Spleen (tissue), 11 donors: ENCODE results near the gene PCP2. TPM values are rescaled to one million over a fixed set of nuclear protein-coding genes. Genes with fewer than 3 reads are reported as not detected.

ENCODE experiments used
- DNase-seq: peaks from one replicate; pipeline ENCODE4 v3.0.0-alpha.2; 2020
- H3K27ac ChIP-seq, 8 donors: fragments of 200-600 bp; sonication (generic) in 7 of 8; 1 replicate in 4 of 8; 2 replicates in 4 of 8; pipeline versions ENCODE4 v1.5.0 to v1.8.0; 2016 to 2021; ENCODE audit warnings: inconsistent platforms in 4 of 8, mild to moderate bottlenecking in 4 of 8, moderate library complexity in 1 of 8
- H3K27me3 ChIP-seq, 7 donors: fragments of 200-600 bp; sonication (generic) in 6 of 7; replicated peaks in 1 of 7; 1 replicate in 4 of 7; 2 replicates in 3 of 7; pipeline versions ENCODE4 v1.5.0 to v1.8.0; 2016 to 2021; ENCODE audit warnings: inconsistent platforms in 3 of 7, mild to moderate bottlenecking in 1 of 7
- H3K36me3 ChIP-seq, 6 donors: fragments of 200-600 bp; sonication (generic) in 5 of 6; 1 replicate in 4 of 6; 2 replicates in 2 of 6; pipeline versions ENCODE4 v1.5.0 to v1.8.0; 2016 to 2021; ENCODE audit warnings: inconsistent platforms in 2 of 6
- H3K4me1 ChIP-seq, 6 donors: fragments of 200-600 bp; sonication (generic) in 5 of 6; 1 replicate in 3 of 6; 2 replicates in 3 of 6; pipeline versions ENCODE4 v1.5.0 to v1.8.0; 2016 to 2021; ENCODE audit warnings: inconsistent platforms in 3 of 6
- H3K4me3 ChIP-seq, 8 donors: fragments of 200-600 bp; sonication (generic) in 7 of 8; 1 replicate in 4 of 8; 2 replicates in 4 of 8; pipeline versions ENCODE4 v1.5.0 to v1.8.0; 2016 to 2021; ENCODE audit warnings: inconsistent platforms in 4 of 8, mild to moderate bottlenecking in 4 of 8, moderate library complexity in 2 of 8
- H3K9me3 ChIP-seq, 8 donors: fragments of 200-600 bp; sonication (generic) in 7 of 8; 1 replicate in 4 of 8; 2 replicates in 4 of 8; pipeline versions ENCODE4 v1.5.0 to v1.8.0; 2016 to 2021; ENCODE audit warnings: inconsistent platforms in 4 of 8
- POLR2A ChIP-seq, 3 donors: fragments of 450-650 bp; IDR thresholded peaks; one replicate each; pipeline ENCODE4 v1.5.1; 2017; ENCODE audit warnings: antibody characterized with exemption in 3 of 3, mild to moderate bottlenecking in 1 of 3
- POLR2AphosphoS5 ChIP-seq, 3 donors: sonication (generic); formaldehyde crosslinking; IDR thresholded peaks; one replicate each; pipeline ENCODE4 v1.5.1; 2017; ENCODE audit warnings: antibody characterized with exemption in 3 of 3
- WGBS, 5 donors: extraction: QIAGEN DNeasy Blood & Tissue Kit in 3 of 5; methylation state at CpG; one replicate each; pipeline versions ENCODE4 v1.1.5 to v1.1.7; 2013 to 2018; 5-methylcytosine and 5-hydroxymethylcytosine counted together
- intact Hi-C: fragments of 100-400 bp; cut with DNase I; formaldehyde crosslinking; loops from one replicate; pipeline ENCODE4 v1.15.0; 2023; ENCODE audit warnings: low total_unique reads
- polyA plus RNA-seq, 3 donors: library from polyadenylated mRNA; stranded (reverse); fragments of 200-250 nt; gene quantifications; one replicate each; pipeline ENCODE4 v1.2.1, GENCODE V29; 2013
- total RNA-seq, 7 donors: library from RNA; depleted of rRNA in 3 of 7; stranded (reverse); fragments of >200 nt in 3 of 7; fragmentation: NEBNext Ultra II Directional in 4 of 7; extraction: Animal tissue kit (Norgen Biotek cat#: 25700) in 4 of 7; gene quantifications; one replicate each; pipeline versions ENCODE4 v1.1.0 to v1.2.1, GENCODE V29; 2016 to 2021
- TF ChIP-seq, protein P1 (sequence below), 11 experiments: fragments of 200-600 bp in 7 of 11; fragments of 450-650 bp in 4 of 11; sonication (generic) in 4 of 11; IDR thresholded peaks in 8 of 11; conservative IDR thresholded peaks in 3 of 11; 1 replicate in 7 of 11; 2 replicates in 4 of 11; pipeline versions ENCODE4 v1.4.0 to v1.8.0; 2016 to 2021; ENCODE audit warnings: antibody characterized with exemption in 11 of 11, inconsistent platforms in 4 of 11, mild to moderate bottlenecking in 1 of 11
- donor health status: healthy with polysubstance abuse.
- donor health status: DM: no; HTN: no; CAD: no; lungs with moderate emphysema.
- donor health status: DM: no; HTN: no; CAD: no.
- donor health status: Bipolar disorder and iron deficiency.
- donor health status: healthy.
- donor health status: DM: no; HTN: no; CAD: no.
- donor health status: DM: yes; HTN: yes; CAD: no.

PCP2 gene
- total and polyA plus RNA-seq, 10 donors, result 1.5 to 5.9 (median 2.5) TPM; not detected in 1

DNA sequence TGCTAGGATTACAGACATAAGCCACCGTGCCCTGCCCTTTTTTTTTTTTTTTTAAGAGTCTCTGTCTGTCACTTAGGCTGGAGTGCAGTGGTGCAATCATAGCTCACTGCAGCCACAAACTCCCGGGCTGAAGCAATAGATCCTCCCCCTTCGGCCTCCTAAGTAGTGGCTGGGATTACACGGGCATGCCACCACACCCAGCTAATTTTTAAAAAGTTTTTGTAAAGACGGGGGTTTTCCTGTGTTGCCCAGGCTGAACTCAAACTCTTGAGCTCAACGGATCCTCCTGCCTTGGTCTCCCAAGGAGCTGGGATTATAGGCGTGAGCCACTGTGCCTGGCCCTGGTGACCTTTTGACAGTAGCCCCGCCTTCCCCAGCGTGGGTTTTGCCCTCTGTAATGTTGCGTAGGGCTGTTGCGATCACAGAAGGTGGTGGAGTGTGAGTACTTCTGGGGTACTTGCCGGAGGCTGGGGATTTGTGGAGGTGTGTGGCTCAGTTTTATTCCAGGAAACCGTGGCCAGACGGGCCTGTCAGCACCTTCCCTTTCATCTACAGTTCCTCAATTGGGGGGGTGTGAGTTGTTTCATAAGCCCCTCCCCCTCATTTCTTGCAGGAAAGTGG lies 23.7 kb upstream of the PCP2 start:
- peak overlapping the region in 7 of 8 donors; percentile 72 to 93 (median 88) for H3K27ac ChIP-seq
- no peaks in the 10 kb centered on the region for H3K9me3 ChIP-seq
- H3K4me3 ChIP-seq, result peak overlapping the region in 1 of 8 donors; percentile 61
- no peaks in the 10 kb centered on the region for H3K27me3 ChIP-seq
- intact Hi-C loops, result no loop called here
- DNase-seq, result no peak
- peaks cover 1 to 66% (median 21%) of the 10 kb centered on the region in 6 donors for H3K4me1 ChIP-seq
- TF ChIP-seq POLR2AphosphoS5 (IDR thresholded peaks at IDR 0.05), result no peak
- TF ChIP-seq, protein P1, sequence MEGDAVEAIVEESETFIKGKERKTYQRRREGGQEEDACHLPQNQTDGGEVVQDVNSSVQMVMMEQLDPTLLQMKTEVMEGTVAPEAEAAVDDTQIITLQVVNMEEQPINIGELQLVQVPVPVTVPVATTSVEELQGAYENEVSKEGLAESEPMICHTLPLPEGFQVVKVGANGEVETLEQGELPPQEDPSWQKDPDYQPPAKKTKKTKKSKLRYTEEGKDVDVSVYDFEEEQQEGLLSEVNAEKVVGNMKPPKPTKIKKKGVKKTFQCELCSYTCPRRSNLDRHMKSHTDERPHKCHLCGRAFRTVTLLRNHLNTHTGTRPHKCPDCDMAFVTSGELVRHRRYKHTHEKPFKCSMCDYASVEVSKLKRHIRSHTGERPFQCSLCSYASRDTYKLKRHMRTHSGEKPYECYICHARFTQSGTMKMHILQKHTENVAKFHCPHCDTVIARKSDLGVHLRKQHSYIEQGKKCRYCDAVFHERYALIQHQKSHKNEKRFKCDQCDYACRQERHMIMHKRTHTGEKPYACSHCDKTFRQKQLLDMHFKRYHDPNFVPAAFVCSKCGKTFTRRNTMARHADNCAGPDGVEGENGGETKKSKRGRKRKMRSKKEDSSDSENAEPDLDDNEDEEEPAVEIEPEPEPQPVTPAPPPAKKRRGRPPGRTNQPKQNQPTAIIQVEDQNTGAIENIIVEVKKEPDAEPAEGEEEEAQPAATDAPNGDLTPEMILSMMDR (IDR thresholded peaks at IDR 0.05 in 8 of 11, conservative IDR thresholded peaks at IDR 0.05 in 3 of 11), result no peak
- no peak for TF ChIP-seq POLR2A (IDR thresholded peaks at IDR 0.05)
- H3K36me3 ChIP-seq, result no peaks in the 10 kb centered on the region
- 24 to 53% (median 32%) methylated on average over 13 to 14 of the region's 14 CpGs for WGBS, 5 donors

- 37 to 60% (median 47%) methylated on average over 8 of the region's 8 CpGs for WGBS, 5 donors
- intact Hi-C loops, result no loop called here
- peak overlapping the region in 1 of 8 donors; percentile 4 for H3K4me3 ChIP-seq
- H3K9me3 ChIP-seq, result no peaks in the 10 kb centered on the region
- peaks cover 3 to 78% (median 29%) of the 10 kb centered on the region in 6 donors for H3K4me1 ChIP-seq
- H3K27me3 ChIP-seq, result peaks cover 0 to 10% (median 0%) of the 10 kb centered on the region in 7 donors
- no peak for TF ChIP-seq POLR2A (IDR thresholded peaks at IDR 0.05)
- TF ChIP-seq, protein P1 (IDR thresholded peaks at IDR 0.05 in 8 of 11, conservative IDR thresholded peaks at IDR 0.05 in 3 of 11), result no peak
- TF ChIP-seq POLR2AphosphoS5 (IDR thresholded peaks at IDR 0.05), result peak in 1 of 3 donors; percentile 38
- peak overlapping the region in 7 of 8 donors; percentile 72 to 93 (median 88) for H3K27ac ChIP-seq
- no peaks in the 10 kb centered on the region for H3K36me3 ChIP-seq
- no peak for DNase-seq
These were observed 22.1 kb upstream of the PCP2 start for GRCh38 chr19:7655581-7655980.

GRCh38 chr19:7654401-7654800 lies 20.9 kb upstream of the PCP2 start:
- Histone ChIP-seq H3K9me3 (no peaks in the 10 kb centered on the region), H3K27me3 (peaks cover 0 to 14% (median 0%) of the 10 kb centered on the region in 7 donors), H3K4me3 (no peak overlapping the region), H3K27ac (peak overlapping the region in 5 of 8 donors; percentile 83 to 93 (median 90)), H3K36me3 (no peaks in the 10 kb centered on the region), H3K4me1 (peaks cover 3 to 78% (median 29%) of the 10 kb centered on the region in 6 donors)
- WGBS, 5 donors, result 61 to 86% (median 81%) methylated on average over 8 of the region's 8 CpGs
- DNase-seq, result no peak
- TF ChIP-seq, protein P1 (IDR thresholded peaks at IDR 0.05 in 8 of 11, conservative IDR thresholded peaks at IDR 0.05 in 3 of 11), result no peak
- TF ChIP-seq POLR2A (IDR thresholded peaks at IDR 0.05) (no peak), POLR2AphosphoS5 (IDR thresholded peaks at IDR 0.05) (no peak)
- intact Hi-C loops, result no loop called here

GRCh38 chr19:7652061-7652641 lies 18.6 kb upstream of the PCP2 start:
- DNase-seq, result peak; percentile 96
- peaks cover 3 to 60% (median 14%) of the 10 kb centered on the region in 6 donors for H3K4me1 ChIP-seq
- TF ChIP-seq, protein P1 (IDR thresholded peaks at IDR 0.05 in 8 of 11, conservative IDR thresholded peaks at IDR 0.05 in 3 of 11), result peak; percentile 96 to 100 (median 99)
- peak; percentile 59 to 77 (median 75) for TF ChIP-seq POLR2AphosphoS5 (IDR thresholded peaks at IDR 0.05)
- no peak for TF ChIP-seq POLR2A (IDR thresholded peaks at IDR 0.05)
- H3K36me3 ChIP-seq, result peaks cover 0 to 11% (median 3%) of the 10 kb centered on the region in 6 donors
- H3K27me3 ChIP-seq, result peaks cover 0 to 14% (median 0%) of the 10 kb centered on the region in 7 donors
- WGBS, 5 donors, result 3 to 6% (median 4%) methylated on average over 28 of the region's 28 CpGs
- H3K4me3 ChIP-seq, result peak overlapping the region in 5 of 8 donors; percentile 6 to 61 (median 25)
- peak overlapping the region in 7 of 8 donors; percentile 54 to 93 (median 84) for H3K27ac ChIP-seq
- no peaks in the 10 kb centered on the region for H3K9me3 ChIP-seq
- intact Hi-C loops, result no loop called here
